AG10803 (cell line): Measurements from ENCODE around the gene TAF1C.

Source experiments
- DNase-seq: peaks from one replicate; pipeline ENCODE4 v3.0.0; 2010; ENCODE audit warnings: low read depth
- H3K4me3 ChIP-seq: 2 replicates; pipeline ENCODE4 v1.5.1; 2011; ENCODE audit warnings: mild to moderate bottlenecking, low read length, control low read depth
- TF ChIP-seq, protein P1 (sequence below): conservative IDR thresholded peaks from 2 replicates; pipeline ENCODE4 v1.5.1; 2011; ENCODE audit warnings: mild to moderate bottlenecking, low read length, control low read depth, inconsistent platforms

Gene TAF1C

GRCh38 chr16:84159007-84159406 is 27.9 kb downstream of the TAF1C start:
- no peak for DNase-seq
- TF ChIP-seq, protein P1, sequence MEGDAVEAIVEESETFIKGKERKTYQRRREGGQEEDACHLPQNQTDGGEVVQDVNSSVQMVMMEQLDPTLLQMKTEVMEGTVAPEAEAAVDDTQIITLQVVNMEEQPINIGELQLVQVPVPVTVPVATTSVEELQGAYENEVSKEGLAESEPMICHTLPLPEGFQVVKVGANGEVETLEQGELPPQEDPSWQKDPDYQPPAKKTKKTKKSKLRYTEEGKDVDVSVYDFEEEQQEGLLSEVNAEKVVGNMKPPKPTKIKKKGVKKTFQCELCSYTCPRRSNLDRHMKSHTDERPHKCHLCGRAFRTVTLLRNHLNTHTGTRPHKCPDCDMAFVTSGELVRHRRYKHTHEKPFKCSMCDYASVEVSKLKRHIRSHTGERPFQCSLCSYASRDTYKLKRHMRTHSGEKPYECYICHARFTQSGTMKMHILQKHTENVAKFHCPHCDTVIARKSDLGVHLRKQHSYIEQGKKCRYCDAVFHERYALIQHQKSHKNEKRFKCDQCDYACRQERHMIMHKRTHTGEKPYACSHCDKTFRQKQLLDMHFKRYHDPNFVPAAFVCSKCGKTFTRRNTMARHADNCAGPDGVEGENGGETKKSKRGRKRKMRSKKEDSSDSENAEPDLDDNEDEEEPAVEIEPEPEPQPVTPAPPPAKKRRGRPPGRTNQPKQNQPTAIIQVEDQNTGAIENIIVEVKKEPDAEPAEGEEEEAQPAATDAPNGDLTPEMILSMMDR: no peak
- no peak overlapping the region for H3K4me3 ChIP-seq

DNA sequence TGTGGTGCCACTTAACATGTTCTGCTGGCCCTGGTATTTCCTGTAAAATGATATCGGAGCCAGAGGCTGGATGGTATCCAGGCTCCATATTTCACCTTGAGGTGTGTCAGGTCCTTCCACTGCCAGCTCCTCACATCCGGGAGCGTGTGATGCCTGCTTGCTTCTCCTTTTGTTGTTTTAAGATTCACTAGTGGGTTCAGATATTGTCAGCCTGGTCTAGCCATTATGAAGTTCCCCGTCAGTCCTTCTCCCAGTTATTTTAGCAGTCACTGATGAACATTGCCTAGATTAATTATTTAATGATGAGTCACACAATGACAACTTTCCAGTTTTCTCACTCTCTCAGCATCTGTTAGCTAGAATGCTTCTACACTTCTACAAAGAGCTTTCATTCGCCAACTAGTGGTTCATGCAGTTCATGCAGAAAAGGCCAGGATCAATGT is 30.5 kb downstream of the TAF1C start:
- H3K4me3 ChIP-seq: no peak overlapping the region
- TF ChIP-seq, protein P1: peak; percentile 34
- peak; percentile 29 for DNase-seq

DNA sequence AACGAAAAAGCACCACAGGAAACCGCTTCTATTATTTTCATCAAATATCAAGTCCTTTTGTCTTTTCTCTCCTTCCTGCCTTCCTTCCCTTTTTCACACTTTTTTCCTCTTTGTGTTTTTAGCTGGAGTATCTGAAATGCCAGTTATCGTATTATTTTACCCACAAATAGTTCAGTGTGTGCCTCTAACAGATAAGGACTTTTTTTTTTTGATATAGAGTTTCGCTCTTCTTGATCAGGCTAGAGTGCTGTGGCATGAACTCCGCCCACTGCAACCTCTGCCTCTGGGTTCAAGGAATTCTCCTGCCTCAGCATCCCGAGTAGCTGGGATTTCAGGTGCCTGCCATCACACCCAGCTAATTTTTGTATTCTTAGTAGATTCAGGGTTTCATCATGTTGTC is 31.1 kb downstream of the TAF1C start:
- TF ChIP-seq, protein P1: no peak
- H3K4me3 ChIP-seq: no peak overlapping the region
- no peak for DNase-seq

- TF ChIP-seq, protein P1: no peak
- no peak overlapping the region for H3K4me3 ChIP-seq
- DNase-seq: no peak
These were observed 31.6 kb downstream of the TAF1C start for GRCh38 chr16:84155226-84155625.

DNA sequence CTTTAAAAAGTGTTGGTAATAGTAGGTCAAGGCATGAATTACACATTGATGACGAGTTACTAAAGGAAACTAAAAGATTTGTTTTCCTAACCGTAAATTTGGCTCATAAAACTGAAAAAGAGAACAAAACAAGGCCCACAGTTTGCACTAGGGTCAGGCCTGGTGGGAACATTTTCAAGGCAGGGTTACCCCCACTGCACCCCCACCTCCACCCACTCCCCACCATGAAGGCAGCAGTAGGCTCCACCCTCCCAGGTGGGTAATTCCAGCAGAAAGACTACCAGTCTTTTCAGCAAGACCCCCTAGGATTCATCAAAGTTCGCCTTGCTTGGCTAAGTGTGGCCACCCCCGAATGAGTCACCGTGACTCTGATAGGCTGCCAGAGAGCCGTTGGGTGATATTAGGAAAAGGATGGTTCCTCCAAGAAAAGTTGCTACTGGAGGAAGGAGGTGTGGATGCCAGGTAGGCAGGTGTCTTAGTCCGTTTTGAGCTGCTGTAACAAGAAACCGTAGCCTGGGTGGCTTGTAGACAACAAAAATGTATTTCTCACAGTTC is 33.1 kb downstream of the TAF1C start:
- no peak for DNase-seq
- no peak overlapping the region for H3K4me3 ChIP-seq
- TF ChIP-seq, protein P1: no peak

- no peak overlapping the region for H3K4me3 ChIP-seq
- TF ChIP-seq, protein P1: no peak
- no peak for DNase-seq
These were observed 35.9 kb downstream of the TAF1C start for GRCh38 chr16:84150926-84151325.

GRCh38 chr16:84144859-84145639 is 41.8 kb downstream of the TAF1C start, which contains the start of the genes DNAAF1 and HSDL1:
DNAAF1 (plus strand) TSS chr16:84145308; CDS start chr16:84145441, 133 bp downstream.
HSDL1 (minus strand) TSS chr16:84145177; CDS start chr16:84131321, 13,856 bp downstream.
- peak within 1 kb of the TSS; percentile 80 for H3K4me3 ChIP-seq
- TF ChIP-seq, protein P1: no peak
- DNase-seq: peak; percentile 76
